Mammary epithelial cell (primary cell): ENCODE measurements around the gene FLT3.

ENCODE experiments used
- EZH2 ChIP-seq: IDR thresholded peaks from 2 replicates; pipeline ENCODE4 v1.6.1; 2012; ENCODE audit warnings: low read length, inconsistent platforms, borderline replicate concordance
- TF ChIP-seq, protein P1 (sequence below), 2 donors: IDR thresholded peaks in 1 of 2; conservative IDR thresholded peaks in 1 of 2; 2 replicates each; pipeline ENCODE4 v1.5.1; 2011 to 2012; ENCODE audit warnings: inconsistent platforms in 2 of 2, low read length in 2 of 2, mild to moderate bottlenecking in 2 of 2, control low read depth in 1 of 2, low read depth in 1 of 2; ENCODE audit not compliant: insufficient read depth in 1 of 2; ENCODE audit errors: extremely low read depth in 1 of 2

DNA sequence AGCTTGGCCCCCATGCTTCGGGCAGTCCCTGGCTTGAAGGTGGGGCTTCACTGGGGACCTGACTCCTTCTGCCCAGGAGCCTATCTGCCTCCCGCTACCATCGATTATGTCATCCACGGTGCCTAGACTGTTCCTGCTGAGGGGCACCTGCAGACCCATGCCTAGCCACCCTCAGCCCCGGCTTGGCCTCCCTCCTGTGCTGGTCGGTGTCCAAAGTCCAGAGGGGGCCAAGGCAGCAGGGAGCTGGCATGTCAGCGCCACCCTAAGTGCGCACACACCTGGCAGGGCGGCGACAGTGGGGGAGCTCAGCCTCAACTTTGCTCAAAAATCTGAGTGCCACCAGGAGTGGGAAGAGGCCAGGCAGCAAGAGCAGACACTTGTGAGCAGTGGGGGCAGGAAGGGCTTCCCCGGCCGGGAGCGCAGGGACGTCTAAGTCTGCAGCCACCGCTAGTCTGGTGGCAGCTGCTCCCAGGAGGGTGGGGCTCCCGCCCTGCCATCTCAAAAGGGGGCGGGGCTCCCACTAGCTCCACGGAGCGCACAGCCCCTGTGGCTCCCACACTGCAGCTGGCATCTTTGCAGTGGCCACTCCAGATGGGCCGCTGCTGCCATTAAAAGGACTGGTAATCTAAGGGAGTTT is 98.4 kb downstream of the FLT3 start:
- TF ChIP-seq, protein P1, sequence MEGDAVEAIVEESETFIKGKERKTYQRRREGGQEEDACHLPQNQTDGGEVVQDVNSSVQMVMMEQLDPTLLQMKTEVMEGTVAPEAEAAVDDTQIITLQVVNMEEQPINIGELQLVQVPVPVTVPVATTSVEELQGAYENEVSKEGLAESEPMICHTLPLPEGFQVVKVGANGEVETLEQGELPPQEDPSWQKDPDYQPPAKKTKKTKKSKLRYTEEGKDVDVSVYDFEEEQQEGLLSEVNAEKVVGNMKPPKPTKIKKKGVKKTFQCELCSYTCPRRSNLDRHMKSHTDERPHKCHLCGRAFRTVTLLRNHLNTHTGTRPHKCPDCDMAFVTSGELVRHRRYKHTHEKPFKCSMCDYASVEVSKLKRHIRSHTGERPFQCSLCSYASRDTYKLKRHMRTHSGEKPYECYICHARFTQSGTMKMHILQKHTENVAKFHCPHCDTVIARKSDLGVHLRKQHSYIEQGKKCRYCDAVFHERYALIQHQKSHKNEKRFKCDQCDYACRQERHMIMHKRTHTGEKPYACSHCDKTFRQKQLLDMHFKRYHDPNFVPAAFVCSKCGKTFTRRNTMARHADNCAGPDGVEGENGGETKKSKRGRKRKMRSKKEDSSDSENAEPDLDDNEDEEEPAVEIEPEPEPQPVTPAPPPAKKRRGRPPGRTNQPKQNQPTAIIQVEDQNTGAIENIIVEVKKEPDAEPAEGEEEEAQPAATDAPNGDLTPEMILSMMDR (conservative IDR thresholded peaks at IDR 0.05 in 1 of 2, IDR thresholded peaks at IDR 0.05 in 1 of 2; ENCODE audit: extremely low read depth in 1 of 2, insufficient read depth in 1 of 2, low read depth in 1 of 2, low read length in 2 of 2), result no peak
- TF ChIP-seq EZH2, result no peak
